ENCODE data around the gene MYCL.
"Not testable (repeated sequence)": the region's sequence is repeated elsewhere in the genome, so short reads cannot be mapped to it uniquely, and the experiment has no call there.

The MYCL gene

GRCh38 chr1:39886757-39887231 is 14.9 kb downstream of the MYCL start:
- no peak for FAIRE-seq

- FAIRE-seq, result no peak
Measured at GRCh38 chr1:39885516-39885915, 16.2 kb downstream of the MYCL start.

- FAIRE-seq, result no peak
Measured at GRCh38 chr1:39882152-39882551, 19.6 kb downstream of the MYCL start.

GRCh38 chr1:39877980-39878956 is 23.4 kb downstream of the MYCL start:
- FAIRE-seq, result no peak

GRCh38 chr1:39877231-39877778 is 24.4 kb downstream of the MYCL start:
- FAIRE-seq, result no peak

- no peak for FAIRE-seq
Measured at GRCh38 chr1:39876144-39876543, 25.6 kb downstream of the MYCL start.

GRCh38 chr1:39872698-39873097 is 29.0 kb downstream of the MYCL start:
- no peak for FAIRE-seq

GRCh38 chr1:39871796-39872195 is 29.9 kb downstream of the MYCL start:
- no peak for FAIRE-seq

GRCh38 chr1:39871043-39871442 is 30.7 kb downstream of the MYCL start:
- FAIRE-seq, result not testable (repeated sequence)

- FAIRE-seq, result not testable (repeated sequence)
Measured at GRCh38 chr1:39869538-39870112, 32.1 kb downstream of the MYCL start.

GRCh38 chr1:39866767-39867166 is 35.0 kb downstream of the MYCL start:
- FAIRE-seq, result no peak

GRCh38 chr1:39865762-39866161 is 36.0 kb downstream of the MYCL start:
- no peak for FAIRE-seq

GRCh38 chr1:39863177-39863576 is 38.5 kb downstream of the MYCL start:
- FAIRE-seq, result no peak

- FAIRE-seq, result no peak
Measured at GRCh38 chr1:39861003-39861402, 40.7 kb downstream of the MYCL start.

GRCh38 chr1:39859859-39860812 is 41.6 kb downstream of the MYCL start:
- FAIRE-seq, result no peak

- no peak for FAIRE-seq
Measured at GRCh38 chr1:39858315-39858714, 43.4 kb downstream of the MYCL start.

GRCh38 chr1:39857126-39857878 is 44.4 kb downstream of the MYCL start:
- no peak for FAIRE-seq

- no peak for FAIRE-seq
Measured at GRCh38 chr1:39854738-39855137, 47.0 kb downstream of the MYCL start.

- no peak for FAIRE-seq
Measured at GRCh38 chr1:39854314-39854713, 47.4 kb downstream of the MYCL start.

GRCh38 chr1:39852876-39853275 is 48.8 kb downstream of the MYCL start:
- no peak for FAIRE-seq

GRCh38 chr1:39852214-39852791 is 49.4 kb downstream of the MYCL start:
- FAIRE-seq, result no peak

Data from endometrium (tissue), 2 donors.